SKM-1 treated with dmso at 0.1 percent for 144 hours (cell line): ENCODE data around the gene PUM1.
"Not testable (repeated sequence)": the region's sequence is repeated elsewhere in the genome, so short reads cannot be mapped to it uniquely, and the experiment has no call there.

Experiments used
- DNase-seq: peaks from one replicate; lab custom pipeline; 2025; ENCODE audit not compliant: unreplicated experiment; lab: John Stamatoyannopoulos, UW

Gene PUM1

GRCh38 chr1:31000301-31000700 is 65.2 kb downstream of the PUM1 start:
- no peak for DNase-seq

GRCh38 chr1:30998887-30999286 is 66.6 kb downstream of the PUM1 start:
- no peak for DNase-seq

- DNase-seq: no peak
Observed at GRCh38 chr1:30998171-30998570, 67.3 kb downstream of the PUM1 start.

- no peak for DNase-seq
Observed at GRCh38 chr1:30997463-30998057, 68.0 kb downstream of the PUM1 start.

- DNase-seq: no peak
Observed at GRCh38 chr1:30995990-30996612, 69.4 kb downstream of the PUM1 start.

GRCh38 chr1:30991862-30992606 is 73.5 kb downstream of the PUM1 start:
- no peak for DNase-seq

GRCh38 chr1:30990591-30990990 is 74.9 kb downstream of the PUM1 start:
- DNase-seq: no peak

GRCh38 chr1:30988045-30988444 is 77.5 kb downstream of the PUM1 start:
- DNase-seq: no peak

GRCh38 chr1:30986755-30987154 is 78.8 kb downstream of the PUM1 start:
- no peak for DNase-seq

GRCh38 chr1:30984991-30985503 is 80.5 kb downstream of the PUM1 start:
- DNase-seq: no peak

GRCh38 chr1:30984165-30984889 is 81.2 kb downstream of the PUM1 start:
- DNase-seq: no peak

- no peak for DNase-seq
Observed at GRCh38 chr1:30982937-30983336, 82.6 kb downstream of the PUM1 start.

GRCh38 chr1:30982431-30982830 is 83.1 kb downstream of the PUM1 start:
- DNase-seq: no peak

- DNase-seq: no peak
Observed at GRCh38 chr1:30981172-30981571, 84.3 kb downstream of the PUM1 start.

- no peak for DNase-seq
Observed at GRCh38 chr1:30977511-30977910, 88.0 kb downstream of the PUM1 start.

GRCh38 chr1:30977105-30977504 is 88.4 kb downstream of the PUM1 start:
- DNase-seq: no peak

- no peak for DNase-seq
Observed at GRCh38 chr1:30976143-30976542, 89.4 kb downstream of the PUM1 start.

GRCh38 chr1:30975217-30975616 is 90.3 kb downstream of the PUM1 start:
- no peak for DNase-seq

GRCh38 chr1:30974536-30974935 is 91.0 kb downstream of the PUM1 start:
- DNase-seq: no peak

GRCh38 chr1:30972349-30972748 is 93.2 kb downstream of the PUM1 start:
- DNase-seq: not testable (repeated sequence)

GRCh38 chr1:30971496-30971895 is 94.0 kb downstream of the PUM1 start:
- no peak for DNase-seq

- no peak for DNase-seq
Observed at GRCh38 chr1:30969903-30970302, 95.6 kb downstream of the PUM1 start.
